ENCODE data around the gene TEX13A. TPM values are rescaled to one million over a fixed set of nuclear protein-coding genes. Genes with fewer than 3 reads are reported as not detected.

The TEX13A gene
- total RNA-seq, 1 donor from 2014 or later: not detected

- DNase-seq (ENCODE audit: low spot score): no peak
- intact Hi-C loops (cut with DNase I): loop anchor here (10.0 kb wide), 1 partner anchor 514 kb away; no protein-coding TSS in a partner anchor
Measured at GRCh38 chrX:105190252-105190853, 30.1 kb downstream of the TEX13A start.

GRCh38 chrX:105189093-105189492 is 31.4 kb downstream of the TEX13A start:
- intact Hi-C loops (cut with DNase I): no loop called here
- DNase-seq (ENCODE audit: low spot score): no peak

GRCh38 chrX:105179644-105180043 is 40.9 kb downstream of the TEX13A start:
- DNase-seq (ENCODE audit: low spot score): no peak
- intact Hi-C loops (cut with DNase I): no loop called here

GRCh38 chrX:105173071-105173470 is 47.4 kb downstream of the TEX13A start:
- intact Hi-C loops (cut with DNase I): no loop called here
- no peak for DNase-seq (ENCODE audit: low spot score)

Measured in cardiac septum (tissue), 1 donor.